IMR-90 (cell line): ENCODE data around the gene PPIL3. TPM values are rescaled to one million over a fixed set of nuclear protein-coding genes. Genes with fewer than 3 reads are reported as not detected.

Experiments
- ATAC-seq: fragments of 200-7000 bp; cut with Tn5 transposase; 2 replicates; pipeline ENCODE4 v1.9.1; 2020; ENCODE audit warnings: low read depth, mild to moderate bottlenecking, moderate library complexity
- BruUV-seq: library from RNA; stranded (reverse); fragments of 400-500 nt; replicated peaks from 2 replicates; lab custom pipeline; 2021; lab: Mats Ljungman, UMichigan
- CTCF ChIA-PET: fragments of 300-600 bp; formaldehyde crosslinking; extraction: SDS; loops from one replicate; lab custom pipeline; 2021; ENCODE audit warnings: antibody characterized with exemption; lab: Yijun Ruan, JAX
- POLR2A ChIA-PET: fragments of 300-600 bp; sonication (Branson Sonifier 250); formaldehyde crosslinking; loops from one replicate; lab custom pipeline; 2022; ENCODE audit warnings: antibody characterized with exemption; ENCODE audit not compliant: unreplicated experiment; lab: Charles Lee
- DNase-seq: peaks from one replicate; pipeline ENCODE4 v3.0.0; 2013
- H2AFZ ChIP-seq: replicated peaks from 2 replicates; pipeline ENCODE3; 2013; ENCODE audit warnings: low read length, mild to moderate bottlenecking; ENCODE audit not compliant: poor library complexity
- H2AK5ac ChIP-seq: 2 replicates; pipeline ENCODE4 v1.6.1; 2013; ENCODE audit warnings: low read depth, low read length, inconsistent platforms
- H2AK9ac ChIP-seq: replicated peaks from 2 replicates; pipeline ENCODE3; 2013; ENCODE audit warnings: mild to moderate bottlenecking, low read depth, low read length, moderate library complexity; ENCODE audit not compliant: poor library complexity
- H2BK120ac ChIP-seq: 2 replicates; pipeline ENCODE4 v1.6.1; 2013; ENCODE audit warnings: low read depth, low read length, inconsistent platforms
- H2BK15ac ChIP-seq: 3 replicates; pipeline ENCODE4 v1.6.1; 2013; ENCODE audit warnings: low read depth, low read length, inconsistent platforms
- H2BK20ac ChIP-seq: 2 replicates; pipeline ENCODE4 v1.6.1; 2013; ENCODE audit warnings: low read depth, mild to moderate bottlenecking, inconsistent platforms, low read length, moderate library complexity
- H2BK5ac ChIP-seq: 2 replicates; pipeline ENCODE4 v1.6.1; 2013; ENCODE audit warnings: mild to moderate bottlenecking, low read depth, low read length, inconsistent platforms; ENCODE audit not compliant: poor library complexity, severe bottlenecking
- H3K14ac ChIP-seq: replicated peaks from 2 replicates; pipeline ENCODE4 v1.6.1; 2013; ENCODE audit warnings: low read depth, low read length, inconsistent platforms
- H3K18ac ChIP-seq: 2 replicates; pipeline ENCODE4 v1.6.1; 2013; ENCODE audit warnings: low read depth, low read length, control low read depth
- H3K23ac ChIP-seq: 2 replicates; pipeline ENCODE4 v1.6.1; 2013; ENCODE audit warnings: low read depth, low read length, inconsistent platforms
- H3K27ac ChIP-seq: 2 replicates; pipeline ENCODE4 v1.5.1; 2013; ENCODE audit warnings: mild to moderate bottlenecking, control low read depth, low read length; ENCODE audit not compliant: insufficient read depth
- H3K27me3 ChIP-seq: 2 replicates; pipeline ENCODE4 v1.6.1; 2013; ENCODE audit warnings: low read length; ENCODE audit not compliant: control insufficient read depth, insufficient read depth
- H3K36me3 ChIP-seq: 2 replicates; pipeline ENCODE4 v1.6.1; 2013; ENCODE audit warnings: low read length, mixed read lengths; ENCODE audit not compliant: control insufficient read depth, insufficient read depth
- H3K4ac ChIP-seq: 2 replicates; pipeline ENCODE4 v1.6.1; 2013; ENCODE audit warnings: low read depth, low read length, inconsistent platforms
- H3K4me1 ChIP-seq: 2 replicates; pipeline ENCODE4 v1.6.1; 2013; ENCODE audit warnings: low read length, mixed read lengths; ENCODE audit not compliant: control insufficient read depth, insufficient read depth
- H3K4me2 ChIP-seq: 2 replicates; pipeline ENCODE4 v1.6.1; 2013; ENCODE audit warnings: low read depth, mild to moderate bottlenecking, control low read depth, low read length, moderate library complexity
- H3K4me3 ChIP-seq: 2 replicates; pipeline ENCODE4 v1.5.1; 2013; ENCODE audit warnings: low read depth, mild to moderate bottlenecking, control low read depth, low read length, moderate library complexity; ENCODE audit not compliant: insufficient read depth
- H3K56ac ChIP-seq: 2 replicates; pipeline ENCODE4 v1.6.1; 2013; ENCODE audit warnings: low read length, inconsistent platforms; ENCODE audit not compliant: insufficient read depth; ENCODE audit errors: extremely low read depth
- H3K79me1 ChIP-seq, 2 experiments: 2 replicates each; pipeline ENCODE4 v1.6.1; 2013; ENCODE audit warnings: low read length in 2 of 2, inconsistent platforms in 1 of 2, low read depth in 1 of 2
- H3K9ac ChIP-seq: 2 replicates; pipeline ENCODE4 v1.6.1; 2013; ENCODE audit warnings: low read depth, low read length, control low read depth
- H3K9me1 ChIP-seq: 2 replicates; pipeline ENCODE4 v1.6.1; 2013; ENCODE audit warnings: low read length, inconsistent platforms; ENCODE audit not compliant: insufficient read depth
- H3K9me3 ChIP-seq: 2 replicates; pipeline ENCODE4 v1.6.1; 2013; ENCODE audit warnings: low read length; ENCODE audit not compliant: control insufficient read depth, insufficient read depth
- H4K20me1 ChIP-seq: 2 replicates; pipeline ENCODE4 v1.6.1; 2013; ENCODE audit warnings: low read length, inconsistent platforms; ENCODE audit not compliant: insufficient read depth
- H4K5ac ChIP-seq: 2 replicates; pipeline ENCODE4 v1.6.1; 2013; ENCODE audit warnings: mild to moderate bottlenecking, low read depth, low read length, control low read depth
- H4K8ac ChIP-seq, 2 experiments: 2 replicates each; pipeline ENCODE4 v1.6.1; 2013; ENCODE audit warnings: low read depth in 2 of 2, low read length in 2 of 2, control low read depth in 1 of 2, inconsistent platforms in 1 of 2
- H4K91ac ChIP-seq: 2 replicates; pipeline ENCODE4 v1.6.1; 2013; ENCODE audit warnings: low read depth, low read length, inconsistent platforms; ENCODE audit not compliant: insufficient read depth
- BHLHE40 ChIP-seq: fragments of 150-350 bp; IDR thresholded peaks from 2 replicates; pipeline ENCODE4 v1.6.1; 2016; ENCODE audit warnings: mild to moderate bottlenecking, low read depth, low read length
- CEBPB ChIP-seq: IDR thresholded peaks from 2 replicates; pipeline ENCODE4 v1.6.1; 2012; ENCODE audit warnings: low read depth, low read length, improper control_type of control experiment
- CHD1 ChIP-seq: IDR thresholded peaks from 2 replicates; pipeline ENCODE4 v1.6.1; 2012; ENCODE audit warnings: low read depth, low read length, improper control_type of control experiment
- ELK1 ChIP-seq: fragments of 150-350 bp; IDR thresholded peaks from 2 replicates; pipeline ENCODE4 v1.6.1; 2016; ENCODE audit warnings: low read depth, mild to moderate bottlenecking, low read length, moderate library complexity, borderline replicate concordance
- FOS ChIP-seq: fragments of 150-350 bp; IDR thresholded peaks from 2 replicates; pipeline ENCODE4 v1.6.1; 2016; ENCODE audit warnings: low read depth, low read length
- MAFK ChIP-seq: IDR thresholded peaks from 2 replicates; pipeline ENCODE4 v1.6.1; 2012; ENCODE audit warnings: low read depth, low read length, improper control_type of control experiment
- MXI1 ChIP-seq: IDR thresholded peaks from 2 replicates; pipeline ENCODE4 v1.6.1; 2012; ENCODE audit warnings: low read depth, mild to moderate bottlenecking, low read length, moderate library complexity, borderline replicate concordance
- NFE2L2 ChIP-seq: fragments of 150-350 bp; IDR thresholded peaks from 2 replicates; pipeline ENCODE4 v1.6.1; 2016; ENCODE audit warnings: low read depth, mild to moderate bottlenecking, low read length
- POLR2A ChIP-seq: IDR thresholded peaks from 2 replicates; pipeline ENCODE4 v1.6.1; 2012; ENCODE audit warnings: mild to moderate bottlenecking, low read depth, low read length
- RAD21 ChIP-seq: IDR thresholded peaks from 2 replicates; pipeline ENCODE4 v1.6.1; 2012; ENCODE audit warnings: low read length, improper control_type of control experiment
- RFX5 ChIP-seq: IDR thresholded peaks from 2 replicates; pipeline ENCODE4 v1.8.0; 2012; ENCODE audit warnings: low read depth, mild to moderate bottlenecking, low read length, moderate library complexity
- SMC3 ChIP-seq: fragments of 150-350 bp; IDR thresholded peaks from 2 replicates; pipeline ENCODE4 v1.6.1; 2016; ENCODE audit warnings: low read depth, mild to moderate bottlenecking, antibody characterized with exemption, low read length, moderate library complexity
- USF2 ChIP-seq: fragments of 150-350 bp; IDR thresholded peaks from 2 replicates; pipeline ENCODE4 v1.6.1; 2017; ENCODE audit warnings: mild to moderate bottlenecking, antibody characterized with exemption, low read length, low read depth
- WGBS, 2 experiments: methylation state at CpG; one replicate each; pipeline versions ENCODE4 v1.1.5 to v1.1.7; 2013; ENCODE audit warnings: missing lambda C conversion rate in 2 of 2; ENCODE audit not compliant: insufficient read length in 1 of 2; ENCODE audit errors: extremely low coverage in 2 of 2; 5-methylcytosine and 5-hydroxymethylcytosine counted together
- dilution Hi-C: fragments of 300-500 bp; cut with HindIII; formaldehyde crosslinking; loops from one replicate; pipeline ENCODE4 v1.14.3; 2018; ENCODE audit warnings: low sequenced_read_pairs; ENCODE audit not compliant: unreplicated experiment
- in situ Hi-C: fragments of 300-500 bp; cut with MboI; formaldehyde crosslinking; loops from 3 replicates; pipeline ENCODE4 v1.14.3; 2019; ENCODE audit warnings: low sequenced_read_pairs, inconsistent platforms, mixed read lengths
- intact Hi-C: fragments of 100-400 bp; cut with micrococcal nuclease; formaldehyde crosslinking; loops from 2 replicates; pipeline ENCODE4 v1.10.0; 2022
- polyA plus RNA-seq, 3 experiments: library from polyadenylated mRNA; depleted of rRNA; stranded (reverse); fragments of >200 nt; gene quantifications; 2 replicates each; pipeline ENCODE4 v1.2.3, GENCODE V29; 2012; ENCODE audit warnings: low replicate concordance in 1 of 3
- total RNA-seq: library from RNA; depleted of rRNA; stranded (reverse); fragments of >200 nt; gene quantifications from 2 replicates; pipeline ENCODE4 v1.2.3, GENCODE V29; 2012
- TF ChIP-seq, protein P1 (sequence below): conservative IDR thresholded peaks from 2 replicates; pipeline ENCODE4 v1.5.1; 2012; ENCODE audit warnings: mild to moderate bottlenecking, low read depth, low read length, improper control_type of control experiment

The PPIL3 gene
- total and polyA plus RNA-seq, 2 of the 4 experiments (the other 2 are of a cell fraction) = 35.1 to 47.9 TPM

GRCh38 chr2:200851398-200852248 is 37.3 kb downstream of the PPIL3 start:
- Histone ChIP-seq H3K18ac (no peak overlapping the region), H3K27ac (no peak overlapping the region), H3K14ac (no peak overlapping the region), H3K4me2 (no peak overlapping the region), H4K91ac (no peak overlapping the region), H3K4ac (no peak overlapping the region), H3K9ac (no peak overlapping the region), H2BK120ac (no peak overlapping the region), H3K36me3 (peaks cover 41% of the 10 kb centered on the region), H3K9me3 (no peaks in the 10 kb centered on the region), H3K27me3 (no peaks in the 10 kb centered on the region), H3K4me1 (no peaks in the 10 kb centered on the region), H2BK20ac (no peak overlapping the region), H4K8ac (no peak overlapping the region), H3K23ac (no peak overlapping the region), H3K56ac (no peak overlapping the region), H3K9me1 (no peaks in the 10 kb centered on the region), H2AK9ac (no peak overlapping the region), H4K20me1 (peaks cover 36% of the 10 kb centered on the region), H2BK15ac (no peak overlapping the region), H2AK5ac (no peak overlapping the region), H4K5ac (no peak overlapping the region), H3K79me1 (peaks cover 6 to 17% of the 10 kb centered on the region in 2 experiments), H2BK5ac (no peak overlapping the region), H2AFZ (no peak overlapping the region), H3K4me3 (no peak overlapping the region)
- in situ Hi-C loops (no loop called here), intact Hi-C loops (no loop called here), dilution Hi-C loops (no loop called here)
- WGBS, 2 experiments = 95% methylated on average over 2 of the region's 6 CpGs; no CpG with 5 or more reads in 1 of the 2 experiments
- no TSS peak for BruUV-seq
- CTCF ChIA-PET = no interaction called here
- DNase-seq = no peak
- TF ChIP-seq SMC3 = no peak
- TF ChIP-seq FOS = no peak
- TF ChIP-seq BHLHE40 = no peak
- no peak for TF ChIP-seq RAD21
- no peak for TF ChIP-seq CEBPB
- no peak for TF ChIP-seq NFE2L2
- TF ChIP-seq, protein P1, sequence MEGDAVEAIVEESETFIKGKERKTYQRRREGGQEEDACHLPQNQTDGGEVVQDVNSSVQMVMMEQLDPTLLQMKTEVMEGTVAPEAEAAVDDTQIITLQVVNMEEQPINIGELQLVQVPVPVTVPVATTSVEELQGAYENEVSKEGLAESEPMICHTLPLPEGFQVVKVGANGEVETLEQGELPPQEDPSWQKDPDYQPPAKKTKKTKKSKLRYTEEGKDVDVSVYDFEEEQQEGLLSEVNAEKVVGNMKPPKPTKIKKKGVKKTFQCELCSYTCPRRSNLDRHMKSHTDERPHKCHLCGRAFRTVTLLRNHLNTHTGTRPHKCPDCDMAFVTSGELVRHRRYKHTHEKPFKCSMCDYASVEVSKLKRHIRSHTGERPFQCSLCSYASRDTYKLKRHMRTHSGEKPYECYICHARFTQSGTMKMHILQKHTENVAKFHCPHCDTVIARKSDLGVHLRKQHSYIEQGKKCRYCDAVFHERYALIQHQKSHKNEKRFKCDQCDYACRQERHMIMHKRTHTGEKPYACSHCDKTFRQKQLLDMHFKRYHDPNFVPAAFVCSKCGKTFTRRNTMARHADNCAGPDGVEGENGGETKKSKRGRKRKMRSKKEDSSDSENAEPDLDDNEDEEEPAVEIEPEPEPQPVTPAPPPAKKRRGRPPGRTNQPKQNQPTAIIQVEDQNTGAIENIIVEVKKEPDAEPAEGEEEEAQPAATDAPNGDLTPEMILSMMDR = no peak
- no peak for TF ChIP-seq ELK1
- TF ChIP-seq CHD1 = no peak
- TF ChIP-seq MXI1 = no peak
- TF ChIP-seq POLR2A = no peak
- TF ChIP-seq MAFK = no peak
- TF ChIP-seq USF2 = no peak
- no peak for TF ChIP-seq RFX5
- POLR2A ChIA-PET = no interaction called here
- ATAC-seq = no peak
